HG03025 (cell line): Measurements from ENCODE around the gene MSI2.

Experiments
- ATAC-seq: cut with Tn5 transposase; IDR thresholded peaks from one replicate; pipeline ENCODE4 v1.9.1; 2021; ENCODE audit warnings: mild to moderate bottlenecking, moderate library complexity; ENCODE audit not compliant: unreplicated experiment, low FRiP score

MSI2 gene

DNA sequence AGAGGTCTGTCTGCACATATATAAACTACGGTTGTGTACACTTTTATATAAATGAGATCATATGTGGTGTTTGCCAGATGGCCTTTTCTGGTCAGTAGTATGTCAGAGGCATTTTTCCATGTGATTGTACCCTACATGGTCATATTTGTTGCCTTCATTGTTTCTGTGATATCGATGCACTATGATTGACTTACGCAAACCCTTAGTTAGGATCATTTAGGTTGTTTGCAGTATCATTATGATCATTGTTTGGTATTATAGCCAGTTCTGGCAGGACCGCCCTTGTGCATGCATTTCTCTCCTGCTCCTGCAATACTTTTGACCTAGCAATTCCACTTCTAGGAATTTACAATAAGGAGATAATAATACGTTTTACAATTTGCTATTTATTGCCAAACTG lies 169.1 kb downstream of the MSI2 start:
- no peak for ATAC-seq

DNA sequence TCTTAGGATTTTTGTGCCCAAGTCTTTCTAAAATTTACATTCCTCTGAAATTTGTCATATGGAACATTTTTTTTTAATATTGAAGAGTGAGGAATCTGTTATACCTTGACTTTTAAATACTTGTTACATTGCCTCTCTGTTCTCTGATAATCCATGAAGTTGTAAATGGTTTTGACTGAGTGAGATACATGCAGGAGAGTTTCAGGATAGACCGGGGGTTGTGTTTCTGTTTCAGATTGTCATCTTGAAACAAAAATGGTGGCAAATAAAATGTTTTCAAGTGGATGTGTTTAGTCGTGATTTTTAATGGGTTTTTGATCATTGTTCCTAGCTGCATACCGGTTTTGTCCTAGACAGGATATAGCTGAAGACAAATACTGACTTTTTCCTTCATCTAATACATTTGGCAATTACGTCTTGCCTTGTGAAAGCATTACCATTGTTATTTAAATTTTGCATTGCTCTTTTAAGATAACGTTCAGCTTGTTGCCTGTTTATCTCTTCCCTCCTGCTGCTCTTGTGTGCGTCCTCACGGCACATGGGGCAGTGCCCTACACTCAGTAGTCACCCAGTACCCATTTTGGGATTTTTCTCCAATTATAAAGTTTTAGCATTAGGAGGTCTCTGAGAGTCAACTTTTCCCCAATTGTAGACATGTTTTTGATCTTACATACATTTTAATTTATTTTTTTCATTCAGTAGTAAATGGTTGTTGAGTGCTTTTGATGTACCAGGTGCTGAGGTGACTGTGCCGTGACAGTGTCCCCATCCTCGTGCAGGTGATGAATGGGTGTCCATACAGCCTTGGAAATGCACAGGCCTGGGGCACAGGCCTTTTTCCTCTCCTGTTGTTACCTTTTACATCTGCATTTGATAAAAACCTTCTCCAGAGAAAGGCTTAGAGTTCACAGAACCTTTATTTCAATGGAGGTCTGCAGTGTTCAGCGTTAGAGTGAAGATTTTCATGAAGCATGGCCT lies 169.9 kb downstream of the MSI2 start:
- ATAC-seq = no peak

DNA sequence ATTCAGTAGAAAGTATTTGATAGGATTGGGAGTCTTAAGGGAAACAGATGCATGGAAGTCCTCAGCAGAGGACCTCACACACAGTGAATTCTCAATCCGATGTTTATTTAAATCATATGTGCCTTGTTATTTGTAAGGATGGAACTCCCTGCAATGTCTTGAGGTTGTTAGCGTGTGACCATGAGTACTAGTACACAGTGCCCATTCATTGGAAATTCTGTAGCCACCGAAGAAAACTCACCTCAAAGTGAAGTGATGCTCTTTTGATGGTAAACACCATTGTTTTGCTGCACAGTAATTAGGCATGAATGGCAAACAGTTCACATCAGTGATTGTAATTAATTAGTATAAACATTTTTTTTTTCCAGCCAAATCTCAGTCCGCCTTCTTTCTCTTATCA lies 173.6 kb downstream of the MSI2 start:
- no peak for ATAC-seq

DNA sequence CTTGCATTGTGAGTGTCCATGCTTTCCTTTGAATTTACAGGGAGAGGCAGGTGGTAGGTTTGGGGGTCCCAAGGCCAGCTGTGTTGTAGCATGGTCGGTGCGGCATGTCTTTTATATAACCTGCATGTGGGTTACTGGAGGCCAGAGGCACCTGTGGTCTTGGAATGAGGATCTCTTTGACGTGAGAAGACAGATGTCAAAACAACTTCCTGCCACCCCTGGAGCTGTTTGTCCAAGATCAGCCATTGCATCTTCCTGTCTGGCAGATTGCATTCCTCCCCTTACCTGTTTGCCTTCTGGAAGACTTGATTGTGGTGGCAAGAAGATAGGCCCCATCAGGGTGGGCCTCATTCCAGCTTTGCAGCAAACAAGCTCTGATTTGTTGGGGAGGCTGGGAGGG lies 175.1 kb downstream of the MSI2 start:
- ATAC-seq = no peak

DNA sequence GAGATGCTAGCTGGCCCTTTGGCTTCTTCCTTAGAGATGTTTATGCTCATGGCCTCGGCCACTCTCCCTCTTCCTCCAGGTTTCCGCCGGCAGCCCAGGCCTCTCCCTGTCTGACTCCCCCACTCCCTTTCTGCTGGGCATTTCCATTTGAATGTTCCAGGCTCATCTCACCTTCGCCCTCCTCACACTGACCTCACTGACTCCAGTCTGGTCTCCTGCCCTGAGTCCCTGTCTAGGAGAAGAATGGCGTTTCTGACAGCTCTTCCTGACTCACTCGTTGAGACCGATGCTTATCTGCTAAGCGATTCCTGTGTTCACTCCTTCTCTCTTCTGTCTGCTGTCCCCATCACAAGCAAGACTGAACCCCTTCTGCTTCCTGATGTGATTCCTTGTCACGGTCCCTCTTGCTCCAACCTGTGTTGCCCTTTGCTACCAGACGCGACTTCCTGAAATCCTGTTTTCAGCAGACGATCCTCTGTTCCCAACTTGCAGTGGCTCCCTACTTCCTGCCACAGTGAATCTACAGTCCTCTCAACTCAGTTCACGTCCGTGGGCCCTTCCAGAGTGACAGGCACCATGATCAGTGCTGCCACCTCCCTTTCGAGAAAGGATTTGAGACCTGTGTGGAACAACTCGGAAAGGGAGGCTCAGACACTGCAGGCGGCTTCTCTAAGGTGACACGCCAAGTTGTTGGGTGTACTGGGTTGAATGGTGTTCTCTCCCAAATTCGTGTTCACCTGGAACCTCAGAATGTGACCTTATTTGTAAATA lies 176.4 kb downstream of the MSI2 start:
- ATAC-seq = no peak

DNA sequence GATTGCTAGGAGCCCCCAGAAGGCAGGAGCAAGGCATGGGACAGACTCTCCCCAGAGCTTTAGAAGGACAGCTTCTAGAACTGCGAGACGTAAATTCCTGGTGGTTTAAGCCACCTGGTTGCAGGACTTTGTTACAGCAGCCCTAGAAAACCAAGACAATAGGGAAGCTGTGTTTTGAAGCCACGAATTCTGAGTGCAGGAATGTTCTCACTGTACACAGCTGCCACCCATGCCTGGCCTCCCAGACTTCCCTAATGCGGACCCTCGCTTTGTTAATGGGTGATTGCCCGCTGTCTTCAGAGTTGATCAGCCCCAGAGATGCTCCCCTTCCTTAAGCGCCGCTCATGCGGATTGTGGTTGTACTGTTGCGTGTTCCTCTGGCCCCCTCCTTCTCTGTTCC lies 177.1 kb downstream of the MSI2 start:
- no peak for ATAC-seq

DNA sequence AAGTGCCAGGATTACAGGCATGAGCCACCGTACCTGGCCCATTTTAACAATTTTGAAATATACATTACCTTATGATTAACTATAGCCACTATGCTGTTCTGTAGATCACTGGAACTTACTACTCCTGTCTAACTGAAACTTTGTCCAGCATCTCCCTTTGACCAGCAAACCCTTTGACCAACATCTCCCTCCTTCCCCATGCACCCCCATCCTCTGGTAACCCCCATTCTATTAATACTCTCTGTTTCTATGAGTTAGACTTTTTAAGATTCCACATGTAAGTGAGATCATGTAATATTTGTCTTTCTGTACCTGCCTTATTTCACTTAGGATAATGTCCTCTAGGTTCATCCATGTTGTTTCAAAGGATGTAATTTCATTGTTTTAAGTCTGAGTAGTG lies 178.0 kb downstream of the MSI2 start:
- no peak for ATAC-seq

DNA sequence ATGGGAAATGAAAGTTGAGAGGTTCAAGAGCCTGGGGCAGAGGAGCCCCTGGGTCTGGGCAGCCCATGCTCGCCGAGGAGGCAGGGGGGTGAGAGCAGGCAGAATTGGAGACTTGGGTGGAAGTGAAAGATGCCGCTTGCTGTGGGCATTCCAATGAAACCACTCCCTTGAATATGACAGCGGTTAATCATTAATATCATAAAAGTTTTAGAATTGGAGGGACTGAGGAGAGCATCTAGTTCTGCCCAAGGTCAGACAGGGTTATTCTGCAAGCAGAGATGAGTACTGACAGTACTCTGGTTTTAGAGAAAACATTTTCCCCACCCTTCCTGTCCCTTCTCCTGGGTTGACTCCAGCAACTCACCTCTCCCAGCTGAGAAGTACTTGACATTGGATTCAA lies 180.2 kb downstream of the MSI2 start:
- no peak for ATAC-seq

DNA sequence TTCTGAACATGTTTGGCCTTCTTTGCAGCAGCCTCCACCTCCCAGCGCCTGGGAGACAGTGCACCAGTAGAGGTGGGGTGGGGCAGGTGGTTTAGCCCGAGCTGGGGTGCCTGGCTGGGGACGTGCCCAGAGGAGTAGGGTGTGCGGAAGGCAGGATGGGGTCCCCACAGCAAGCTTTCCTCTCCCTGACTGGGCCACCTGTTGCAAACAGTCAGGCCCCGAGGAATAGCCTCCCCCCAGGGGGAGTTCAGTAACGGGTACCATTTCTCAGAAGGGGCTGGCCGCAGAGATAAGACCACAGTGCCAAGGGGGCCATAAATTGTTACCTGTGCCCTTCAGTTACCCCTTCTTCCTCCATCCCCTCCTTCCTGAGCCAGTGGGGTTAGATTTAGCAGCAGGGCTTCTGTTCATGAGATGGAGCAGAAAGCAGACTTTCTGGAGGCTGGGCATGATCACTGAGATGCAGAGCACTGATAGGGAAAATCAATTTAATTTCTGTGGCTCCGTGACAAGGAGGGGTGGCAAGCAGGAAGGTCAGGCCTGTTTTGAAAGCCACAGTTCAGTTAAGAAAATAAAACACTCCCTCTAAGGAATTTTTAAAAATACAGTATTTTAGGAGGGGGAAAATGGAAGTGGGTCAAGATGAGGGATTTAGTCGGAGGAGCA lies 181.9 kb downstream of the MSI2 start:
- no peak for ATAC-seq

DNA sequence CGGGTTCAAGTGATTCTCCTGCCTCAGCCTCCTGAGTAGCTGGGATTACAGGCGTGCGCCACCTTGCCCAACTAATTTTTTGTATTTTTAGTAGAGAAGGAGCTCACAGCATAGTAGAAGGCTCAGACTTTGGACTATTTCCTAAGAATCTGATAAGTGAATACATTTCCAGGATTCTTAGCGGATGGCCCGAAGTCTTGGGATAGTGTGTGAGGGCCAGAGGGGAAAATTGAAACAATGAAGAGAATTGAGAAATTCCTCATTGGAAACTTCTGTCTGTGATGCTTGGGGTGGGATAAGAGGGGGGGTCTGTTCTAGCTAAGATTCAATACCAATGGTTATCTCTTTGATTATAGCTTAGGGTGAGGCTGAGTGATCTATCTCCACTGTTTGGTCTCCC lies 183.3 kb downstream of the MSI2 start:
- ATAC-seq = no peak

DNA sequence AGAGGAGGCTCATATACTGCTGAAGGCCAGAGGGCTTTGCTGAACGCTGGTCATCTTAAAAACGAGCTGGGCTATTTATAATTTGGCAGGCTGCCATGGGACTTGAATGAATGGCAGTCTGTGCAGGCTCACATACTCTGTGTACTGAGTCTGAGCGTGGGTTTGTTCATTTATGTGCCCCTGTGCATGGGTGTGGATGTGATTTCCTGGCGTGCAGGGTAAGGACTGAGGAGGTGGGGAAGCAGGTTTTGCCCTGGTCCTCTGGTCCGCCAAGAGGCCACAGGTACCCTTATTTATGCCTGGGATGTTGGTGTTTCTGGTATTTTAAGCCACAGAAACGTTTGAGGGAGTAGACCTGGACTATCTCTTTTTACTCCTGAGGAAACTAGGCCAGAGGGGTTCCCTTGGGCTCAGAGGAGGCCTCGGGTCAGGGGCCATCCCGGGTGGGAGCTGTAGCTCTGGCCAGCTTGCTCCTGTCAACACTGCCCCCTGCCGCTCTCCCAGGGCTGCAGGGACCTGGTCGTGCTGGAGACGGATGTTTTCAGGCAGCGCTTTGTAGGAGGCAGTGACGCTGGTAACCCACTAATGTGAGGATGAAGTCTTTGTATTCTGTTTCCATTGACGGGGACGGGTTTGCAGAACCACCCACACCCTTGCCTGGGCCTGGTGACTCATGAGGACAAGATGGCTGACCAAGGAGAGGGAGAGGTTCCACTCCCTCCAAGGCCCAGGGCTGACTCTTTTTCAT lies 184.4 kb downstream of the MSI2 start:
- no peak for ATAC-seq

DNA sequence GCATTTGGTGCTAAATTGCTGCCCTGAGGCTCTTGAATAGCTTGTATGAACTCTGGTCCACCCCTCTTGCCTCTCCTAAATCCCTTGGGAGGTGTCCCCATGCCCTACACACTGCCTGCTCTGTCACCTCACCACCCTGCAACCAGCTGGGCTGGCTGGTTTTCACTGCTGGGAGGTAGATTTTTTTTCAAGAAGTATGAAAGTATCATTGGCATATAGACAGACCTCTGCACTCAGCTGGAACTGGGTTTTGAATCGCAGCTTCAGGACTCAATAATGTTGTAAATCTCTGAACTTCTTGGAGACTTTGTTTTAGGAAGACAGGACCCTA lies 184.9 kb downstream of the MSI2 start:
- ATAC-seq = no peak

DNA sequence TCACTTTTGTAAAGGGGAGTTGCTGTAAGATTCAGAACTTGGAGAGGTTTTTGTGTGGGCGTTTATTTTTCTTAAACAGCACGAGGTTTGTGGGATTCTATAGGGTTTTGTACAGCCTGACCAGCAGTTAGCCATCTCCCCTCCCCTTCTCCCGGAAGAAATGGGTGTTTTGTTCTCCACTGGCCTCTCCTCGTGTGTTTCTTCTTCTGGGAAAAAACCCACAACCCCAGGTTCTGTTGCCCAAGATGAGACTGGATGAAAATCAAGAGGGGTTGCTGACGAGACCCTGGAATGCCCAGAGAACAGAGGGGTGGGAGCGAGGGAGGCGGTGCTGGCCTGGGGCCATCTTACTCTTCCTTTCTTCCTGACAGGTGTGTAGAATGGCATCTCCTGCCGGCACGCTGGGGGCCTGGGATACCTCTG lies 186.1 kb downstream of the MSI2 start:
- ATAC-seq = no peak

DNA sequence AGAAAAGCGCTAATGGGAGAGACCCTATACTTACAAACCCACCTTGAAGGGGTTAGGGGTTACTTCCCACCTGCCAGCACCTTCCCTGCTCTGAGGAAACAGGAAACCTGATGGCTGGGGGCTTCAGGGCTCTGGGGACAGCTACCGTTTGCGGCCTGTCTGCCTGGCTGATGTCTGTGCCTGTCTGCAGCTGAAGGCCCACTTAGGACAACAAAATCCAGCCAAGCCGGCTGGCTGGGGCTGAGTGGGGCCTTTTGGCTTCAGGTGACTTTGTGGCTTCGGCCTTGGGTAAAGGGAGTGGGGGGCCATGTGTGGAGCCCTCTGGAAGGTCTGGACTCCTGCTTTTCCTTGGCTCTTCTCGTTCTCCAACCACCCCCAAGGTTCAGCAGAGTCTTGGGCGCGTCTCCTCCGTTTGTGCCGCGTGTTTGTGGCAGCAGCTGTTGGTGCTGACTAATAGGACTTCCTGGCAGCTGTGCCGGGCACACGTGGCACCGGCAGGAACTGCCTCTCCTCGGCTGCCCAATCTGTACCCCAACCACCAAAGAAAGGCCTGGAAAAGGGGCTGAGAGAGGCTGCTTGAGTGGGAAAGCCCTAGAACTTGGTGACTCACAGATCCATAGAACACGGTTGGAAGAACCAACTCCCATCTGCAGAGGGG lies 186.7 kb downstream of the MSI2 start:
- no peak for ATAC-seq

DNA sequence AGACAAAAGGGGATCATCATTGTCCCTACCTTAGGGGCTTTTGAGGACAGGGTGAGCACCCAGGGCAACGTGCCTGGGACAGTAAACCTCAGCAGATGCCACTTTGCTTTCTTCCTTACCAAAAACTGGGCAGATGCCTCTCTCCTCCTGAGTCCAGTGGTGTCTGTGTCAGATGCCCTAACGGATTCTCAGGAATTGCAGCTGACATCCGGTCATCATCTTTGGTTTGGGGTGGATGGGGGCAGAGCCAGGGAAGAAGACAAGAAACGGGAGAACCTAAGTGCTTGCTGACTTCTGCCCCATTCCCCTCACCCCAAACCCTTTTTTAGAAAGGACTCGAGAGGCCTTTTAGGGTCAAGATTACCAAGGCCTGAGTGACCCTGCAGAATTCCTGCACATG lies 187.5 kb downstream of the MSI2 start:
- no peak for ATAC-seq

DNA sequence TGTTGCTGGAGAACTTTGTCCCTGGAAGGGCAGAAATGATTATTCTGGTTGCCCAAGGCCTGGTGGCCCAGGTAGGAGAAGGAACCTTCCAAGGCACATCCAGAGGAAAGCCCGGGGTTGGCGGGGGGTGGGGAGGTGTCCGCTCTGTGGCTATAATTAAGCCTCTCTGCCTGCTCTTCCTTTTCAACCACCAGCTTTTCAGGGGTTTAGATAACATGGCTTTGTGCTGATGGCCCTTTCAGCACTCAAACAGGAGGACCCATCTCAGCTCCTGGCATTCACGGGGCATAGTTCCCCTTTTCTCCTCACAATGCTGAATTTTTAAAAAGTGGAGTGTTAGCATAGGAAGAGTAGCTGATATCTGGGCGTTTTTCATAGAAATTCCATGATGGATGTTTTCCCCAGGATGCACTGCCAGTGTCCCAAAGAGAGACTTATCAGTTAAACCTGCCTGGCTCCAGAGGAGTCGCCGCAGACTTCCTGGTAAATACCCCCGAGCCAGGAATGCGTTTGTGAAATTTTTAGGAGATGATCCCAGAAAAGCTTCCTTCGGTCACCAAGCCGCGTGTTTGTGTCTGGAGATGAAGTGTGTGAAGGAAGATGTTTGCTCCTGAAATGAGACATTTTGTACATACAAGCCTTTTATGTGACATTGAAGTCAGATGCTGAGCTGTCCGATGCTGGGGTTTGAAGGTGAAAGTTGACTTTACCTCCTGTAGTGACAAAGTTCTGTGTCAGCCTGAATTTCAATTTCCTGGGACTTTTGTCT lies 188.5 kb downstream of the MSI2 start:
- ATAC-seq = no peak

DNA sequence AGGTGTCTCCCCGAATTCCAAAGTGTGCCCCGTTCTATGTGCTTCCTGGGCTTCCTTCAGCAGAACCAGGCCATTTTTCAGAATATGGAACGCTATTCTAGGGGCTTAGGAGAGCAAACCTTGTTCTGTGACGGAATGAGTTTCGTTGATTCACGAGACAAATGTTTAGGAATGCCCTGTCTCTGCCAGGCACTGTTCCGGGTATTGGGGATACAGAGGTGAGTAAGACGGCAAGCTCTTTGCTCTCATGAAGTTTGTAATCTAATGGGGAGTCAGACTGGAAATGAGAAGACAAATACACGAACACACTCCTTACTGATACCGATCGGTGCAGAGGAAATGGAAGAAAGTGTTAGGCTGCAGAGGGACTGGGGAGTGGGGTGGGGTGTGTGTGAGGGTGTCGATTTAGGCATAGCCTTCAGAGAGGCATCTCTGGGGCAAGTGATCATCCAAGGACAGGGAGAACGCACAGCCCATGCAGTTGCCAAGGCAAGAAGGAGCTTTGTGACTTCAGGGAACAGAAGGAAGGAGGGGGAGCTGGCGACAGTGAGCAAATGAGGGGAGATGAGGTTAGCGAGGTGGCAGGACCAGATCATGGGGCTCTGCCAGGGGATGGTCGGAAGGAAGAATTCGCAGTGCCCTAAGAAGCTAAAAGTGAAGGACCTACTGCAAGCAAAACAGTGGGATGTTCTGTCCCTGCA lies 189.6 kb downstream of the MSI2 start:
- no peak for ATAC-seq

DNA sequence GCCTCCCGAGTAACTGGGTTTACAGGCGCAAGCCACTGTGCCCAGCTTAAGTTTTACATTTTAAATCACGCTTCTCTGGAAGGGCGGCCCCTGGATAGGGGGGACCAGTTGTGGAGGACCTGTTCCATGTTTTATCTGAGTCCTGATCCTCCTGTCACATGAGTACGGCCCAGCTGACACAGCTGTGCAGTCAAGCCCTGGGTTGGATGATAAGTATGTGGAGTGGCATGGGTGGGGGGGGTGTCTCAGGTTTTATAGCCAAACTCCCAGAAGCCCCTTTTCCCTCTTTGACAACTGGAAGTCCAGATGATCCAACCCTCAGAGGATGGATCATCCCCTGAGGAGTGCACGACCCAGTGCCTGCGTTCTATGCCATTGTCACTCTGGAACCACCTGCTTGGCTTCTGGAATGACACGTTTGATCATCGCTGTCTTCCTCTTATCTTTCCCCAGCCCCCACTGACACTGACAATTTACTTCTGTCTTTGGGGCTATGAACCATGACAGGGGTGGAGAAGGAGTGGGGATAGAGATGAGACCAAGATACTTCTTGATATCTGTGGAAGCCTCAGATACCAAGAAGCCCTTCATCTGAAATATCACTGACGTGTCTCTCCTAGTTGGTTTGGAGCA lies 191.2 kb downstream of the MSI2 start:
- ATAC-seq = no peak
